Hepatocyte (in vitro differentiated cells): Measurements from ENCODE around the gene LRRD1.
"Not testable (repeated sequence)": the region's sequence is repeated elsewhere in the genome, so short reads cannot be mapped to it uniquely, and the experiment has no call there.

ENCODE experiments used
- EZH2 ChIP-seq: fragments of 200-600 bp; sonication (generic); IDR thresholded peaks from 2 replicates; pipeline ENCODE4 v1.6.1; 2016; ENCODE audit warnings: antibody characterized with exemption, mild to moderate bottlenecking, borderline replicate concordance
- EZH2phosphoT487 ChIP-seq: fragments of 200-600 bp; sonication (generic); IDR thresholded peaks from one replicate; pipeline ENCODE4 v1.6.1; 2018; ENCODE audit warnings: antibody characterized with exemption, mild to moderate bottlenecking, low read depth, moderate library complexity; ENCODE audit not compliant: unreplicated experiment, severe bottlenecking
- TF ChIP-seq, protein P1 (sequence below): fragments of 200-600 bp; sonication (generic); IDR thresholded peaks from 2 replicates; pipeline ENCODE4 v1.5.1; 2016; ENCODE audit warnings: antibody characterized with exemption, mild to moderate bottlenecking; ENCODE audit not compliant: poor library complexity

DNA sequence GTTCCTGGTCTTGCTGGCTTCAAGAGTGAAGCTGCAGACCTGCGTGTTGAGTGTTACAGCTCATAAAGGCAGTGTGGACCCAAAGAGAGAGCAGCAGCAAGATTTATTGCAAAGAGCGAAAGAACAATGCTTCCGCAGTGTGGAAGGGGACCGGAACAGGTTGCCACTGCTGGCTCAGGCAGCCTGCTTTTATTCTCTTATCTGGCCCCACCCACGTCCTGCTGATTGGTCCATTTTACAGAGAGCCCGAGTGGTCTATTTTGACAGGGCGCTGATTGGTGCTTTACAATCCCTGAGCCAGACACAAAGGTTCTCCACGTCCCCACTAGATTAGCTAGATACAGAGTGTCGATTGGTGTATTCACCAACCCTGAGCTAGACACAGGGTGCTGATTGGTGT is 36.2 kb downstream of the LRRD1 start:
- not testable (repeated sequence) for TF ChIP-seq EZH2, EZH2phosphoT487
- TF ChIP-seq, protein P1, sequence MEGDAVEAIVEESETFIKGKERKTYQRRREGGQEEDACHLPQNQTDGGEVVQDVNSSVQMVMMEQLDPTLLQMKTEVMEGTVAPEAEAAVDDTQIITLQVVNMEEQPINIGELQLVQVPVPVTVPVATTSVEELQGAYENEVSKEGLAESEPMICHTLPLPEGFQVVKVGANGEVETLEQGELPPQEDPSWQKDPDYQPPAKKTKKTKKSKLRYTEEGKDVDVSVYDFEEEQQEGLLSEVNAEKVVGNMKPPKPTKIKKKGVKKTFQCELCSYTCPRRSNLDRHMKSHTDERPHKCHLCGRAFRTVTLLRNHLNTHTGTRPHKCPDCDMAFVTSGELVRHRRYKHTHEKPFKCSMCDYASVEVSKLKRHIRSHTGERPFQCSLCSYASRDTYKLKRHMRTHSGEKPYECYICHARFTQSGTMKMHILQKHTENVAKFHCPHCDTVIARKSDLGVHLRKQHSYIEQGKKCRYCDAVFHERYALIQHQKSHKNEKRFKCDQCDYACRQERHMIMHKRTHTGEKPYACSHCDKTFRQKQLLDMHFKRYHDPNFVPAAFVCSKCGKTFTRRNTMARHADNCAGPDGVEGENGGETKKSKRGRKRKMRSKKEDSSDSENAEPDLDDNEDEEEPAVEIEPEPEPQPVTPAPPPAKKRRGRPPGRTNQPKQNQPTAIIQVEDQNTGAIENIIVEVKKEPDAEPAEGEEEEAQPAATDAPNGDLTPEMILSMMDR = not testable (repeated sequence)
